ENCODE measurements around the gene CDC42BPA.

DNA sequence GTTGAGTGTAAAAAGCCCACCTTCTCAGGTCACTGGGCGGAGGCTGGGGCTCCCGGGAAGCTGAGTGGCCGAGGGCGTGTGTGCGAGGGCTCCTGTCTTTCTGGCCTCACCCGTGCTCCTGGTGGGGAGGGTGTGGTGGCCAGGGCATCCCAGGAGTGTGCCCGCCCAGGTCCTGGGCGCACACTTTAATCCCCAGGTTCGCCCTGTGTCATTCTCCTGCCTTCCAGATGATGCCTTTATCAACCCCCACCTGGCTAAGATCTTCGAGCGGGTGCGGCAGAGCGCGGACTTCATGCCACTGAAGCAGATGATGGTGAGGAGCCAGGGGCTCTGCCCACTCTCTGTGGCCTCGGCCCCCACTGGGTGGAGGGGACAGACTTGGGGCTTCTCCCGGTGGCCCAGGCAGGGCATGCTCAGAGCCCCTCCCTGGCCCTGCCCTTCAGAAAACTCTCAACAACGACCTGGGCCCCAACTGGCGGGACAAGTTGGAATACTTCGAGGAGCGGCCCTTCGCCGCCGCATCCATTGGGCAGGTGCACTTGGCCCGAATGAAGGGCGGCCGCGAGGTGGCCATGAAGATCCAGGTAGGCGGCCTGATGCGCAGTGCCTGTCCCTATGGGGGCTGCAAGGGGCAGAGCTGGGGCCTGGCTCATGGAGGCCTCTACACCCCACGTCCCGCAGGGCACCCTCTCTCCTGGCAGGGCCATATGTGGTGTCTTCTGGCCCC lies 335.7 kb downstream of the CDC42BPA start:
- no peak for TF ChIP-seq CTCF (IDR thresholded peaks at IDR 0.05)
- TF ChIP-seq EP300 (IDR thresholded peaks at IDR 0.05), result no peak
- TF ChIP-seq POLR2A (IDR thresholded peaks at IDR 0.05), result no peak

Data from stomach (tissue), 4 donors.